Measurements from ENCODE around the gene NT5DC3. TPM values are rescaled to one million over a fixed set of nuclear protein-coding genes. Genes with fewer than 3 reads are reported as not detected.

The NT5DC3 gene
- total and polyA plus RNA-seq, 9 of the 15 experiments (the other 6 are each of a cell fraction or from before 2014, with no cell fraction given) = 6.3 to 33.5 (median 24.5) TPM

GRCh38 chr12:103841690-103842584 lies 903 bp upstream of the NT5DC3 start (continued):
- TF ChIP-seq PBX2 (CRISPR knock-in tag; IDR thresholded peaks at IDR 0.05; ENCODE audit: low read depth) = no peak
- TF ChIP-seq PBX2 (tag; conservative IDR thresholded peaks at IDR 0.05; ENCODE audit: low read depth) = peak; percentile 63
- no peak for TF ChIP-seq HSF4 (CRISPR knock-in tag; IDR thresholded peaks at IDR 0.05; ENCODE audit: borderline replicate concordance)
- no peak for TF ChIP-seq GATAD2B (IDR thresholded peaks at IDR 0.05; ENCODE audit: borderline replicate concordance)
- TF ChIP-seq ZNF316 (IDR thresholded peaks at IDR 0.05) = no peak
- TF ChIP-seq CHCHD3 (CRISPR knock-in tag; IDR thresholded peaks at IDR 0.05) = no peak
- no peak for TF ChIP-seq GTF2F1 (IDR thresholded peaks at IDR 0.05; ENCODE audit: low read depth, low read length)
- no peak for TF ChIP-seq ZNF584 (CRISPR knock-in tag; IDR thresholded peaks at IDR 0.05; ENCODE audit: low read depth)
- 0 out of 2 replicates have a peak, but pooled peaks have one; percentile 40 for TF ChIP-seq KAT7 (CRISPR knock-in tag; IDR thresholded peaks at IDR 0.05; ENCODE audit: borderline replicate concordance)
- no peak for TF ChIP-seq ZKSCAN3 (CRISPR knock-in tag; IDR thresholded peaks at IDR 0.05)
- TF ChIP-seq NBN (IDR thresholded peaks at IDR 0.05; ENCODE audit: low read depth) = no peak
- no peak for TF ChIP-seq STAT5B (CRISPR knock-in tag; IDR thresholded peaks at IDR 0.05)
- peak in 2 of 3 experiments; percentile 4 to 9; a peak in 1 of 6 replicates for TF ChIP-seq CTCF (IDR thresholded peaks at IDR 0.05 in 2 of 3, conservative IDR thresholded peaks at IDR 0.05 in 1 of 3; ENCODE audit: insufficient read depth in 2 of 3, low read depth in 1 of 3, low read length in 3 of 3)
- TF ChIP-seq SOX6 (IDR thresholded peaks at IDR 0.05) = no peak
- no peak for TF ChIP-seq CGGBP1 (CRISPR knock-in tag; IDR thresholded peaks at IDR 0.05)
- TF ChIP-seq CBX2 (IDR thresholded peaks at IDR 0.05; ENCODE audit: insufficient read depth, low read length, poor library complexity, severe bottlenecking) = no peak
- TF ChIP-seq RB1 (IDR thresholded peaks at IDR 0.05; ENCODE audit: low read depth) = 0 out of 2 replicates have a peak, but pooled peaks have one; percentile 10
- TF ChIP-seq NR0B1 (IDR thresholded peaks at IDR 0.05; ENCODE audit: partially characterized antibody) = no peak
- TF ChIP-seq HNRNPK (IDR thresholded peaks at IDR 0.05; ENCODE audit: low read depth, low read length, poor library complexity, severe bottlenecking) = no peak
- no peak for TF ChIP-seq CBX1 (IDR thresholded peaks at IDR 0.05; ENCODE audit: low read depth)
- no peak for TF ChIP-seq XRCC3 (IDR thresholded peaks at IDR 0.05)
- peak; percentile 41 for TF ChIP-seq KDM5B (IDR thresholded peaks at IDR 0.05; ENCODE audit: insufficient replicate concordance, low read depth, low read length)
- no peak for TF ChIP-seq FOS (IDR thresholded peaks at IDR 0.05; ENCODE audit: extremely low read depth, insufficient read length)
